ENCODE results near the gene DCC. TPM values are rescaled to one million over a fixed set of nuclear protein-coding genes. Genes with fewer than 3 reads are reported as not detected.

Gene DCC
- total RNA-seq, 1 experiment from 2014 or later = not detected

GRCh38 chr18:52518086-52518485 is 178.1 kb downstream of the DCC start:
- H3K27me3 ChIP-seq (ENCODE audit: insufficient read depth, low read depth) = no peaks in the 10 kb centered on the region
- H3K79me2 ChIP-seq (ENCODE audit: low read depth) = no peaks in the 10 kb centered on the region
- no peaks in the 10 kb centered on the region for H4K20me1 ChIP-seq (ENCODE audit: insufficient read depth)
- CTCF ChIA-PET = no interaction called here
- no peaks in the 10 kb centered on the region for H3K9me3 ChIP-seq (ENCODE audit: insufficient read depth, low read depth)
- no TSS peak for BruUV-seq (replicated peaks)
- H3K4me1 ChIP-seq (replicated peaks; ENCODE audit: insufficient read depth) = no peaks in the 10 kb centered on the region
- H3K4me3 ChIP-seq = no peak overlapping the region
- no peak overlapping the region for H3K4me2 ChIP-seq
- no peaks in the 10 kb centered on the region for H3F3A ChIP-seq (ENCODE audit: insufficient read depth, low read depth)
- intact Hi-C loops (cut with micrococcal nuclease; ENCODE audit: unreplicated experiment) = no loop called here
- no peak for DNase-seq
- no peak for TF ChIP-seq EZH2 (IDR thresholded peaks at IDR 0.05; ENCODE audit: low read depth)
- TF ChIP-seq CTCF (conservative IDR thresholded peaks at IDR 0.05) = no peak
- no peaks in the 10 kb centered on the region for H3K9me2 ChIP-seq (ENCODE audit: insufficient read depth)
- H2AFZ ChIP-seq = no peak overlapping the region
- H3K27ac ChIP-seq = no peak overlapping the region
- H3K36me3 ChIP-seq (ENCODE audit: low read depth) = no peaks in the 10 kb centered on the region
- POLR2A ChIA-PET (ENCODE audit: unreplicated experiment) = no interaction called here

DNA sequence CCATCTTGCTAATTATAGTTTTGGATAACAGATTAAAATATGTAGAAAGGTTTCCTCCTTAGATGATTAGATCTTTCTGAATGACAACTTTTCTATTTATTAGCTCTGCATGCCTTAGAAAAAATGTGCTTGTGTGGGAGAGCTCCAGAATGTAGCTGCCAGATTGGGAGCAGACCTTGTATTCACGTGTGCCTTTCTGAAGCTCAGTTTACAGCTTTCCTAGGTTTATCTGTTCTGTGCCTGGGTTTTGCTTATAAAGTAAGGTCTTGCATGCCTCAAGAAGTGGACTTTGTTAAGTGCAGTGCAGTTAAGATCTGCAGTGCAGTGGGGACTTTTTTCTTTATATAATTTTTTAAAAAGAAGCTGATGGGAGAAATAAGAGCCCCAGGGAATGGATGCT is 179.0 kb downstream of the DCC start:
- Histone ChIP-seq H3K9me2 (ENCODE audit: insufficient read depth) (no peaks in the 10 kb centered on the region), H3F3A (ENCODE audit: insufficient read depth, low read depth) (no peaks in the 10 kb centered on the region), H3K4me1 (replicated peaks; ENCODE audit: insufficient read depth) (no peaks in the 10 kb centered on the region), H3K4me2 (no peak overlapping the region), H4K20me1 (ENCODE audit: insufficient read depth) (no peaks in the 10 kb centered on the region), H3K79me2 (ENCODE audit: low read depth) (no peaks in the 10 kb centered on the region), H3K27ac (no peak overlapping the region), H2AFZ (no peak overlapping the region), H3K4me3 (no peak overlapping the region), H3K36me3 (ENCODE audit: low read depth) (no peaks in the 10 kb centered on the region), H3K9me3 (ENCODE audit: insufficient read depth, low read depth) (no peaks in the 10 kb centered on the region), H3K27me3 (ENCODE audit: insufficient read depth, low read depth) (no peaks in the 10 kb centered on the region)
- no TSS peak for BruUV-seq (replicated peaks)
- TF ChIP-seq EZH2 (IDR thresholded peaks at IDR 0.05; ENCODE audit: low read depth) (no peak), CTCF (conservative IDR thresholded peaks at IDR 0.05) (no peak)
- CTCF ChIA-PET = no interaction called here
- no peak for DNase-seq
- POLR2A ChIA-PET (ENCODE audit: unreplicated experiment) = no interaction called here
- intact Hi-C loops (cut with micrococcal nuclease; ENCODE audit: unreplicated experiment) = no loop called here

- no peak for TF ChIP-seq EZH2 (IDR thresholded peaks at IDR 0.05; ENCODE audit: low read depth)
- no peak for TF ChIP-seq CTCF (conservative IDR thresholded peaks at IDR 0.05)
- Histone ChIP-seq H2AFZ (no peak overlapping the region), H3K4me2 (no peak overlapping the region), H3K27me3 (ENCODE audit: insufficient read depth, low read depth) (no peaks in the 10 kb centered on the region), H3K4me1 (replicated peaks; ENCODE audit: insufficient read depth) (no peaks in the 10 kb centered on the region), H3K9me2 (ENCODE audit: insufficient read depth) (no peaks in the 10 kb centered on the region), H3K4me3 (no peak overlapping the region), H3K27ac (no peak overlapping the region), H3K9me3 (ENCODE audit: insufficient read depth, low read depth) (no peaks in the 10 kb centered on the region), H3K36me3 (ENCODE audit: low read depth) (no peaks in the 10 kb centered on the region), H3F3A (ENCODE audit: insufficient read depth, low read depth) (no peaks in the 10 kb centered on the region), H4K20me1 (ENCODE audit: insufficient read depth) (no peaks in the 10 kb centered on the region), H3K79me2 (ENCODE audit: low read depth) (no peaks in the 10 kb centered on the region)
- POLR2A ChIA-PET (ENCODE audit: unreplicated experiment) = interaction anchor here (0.5 kb wide), 1 partner anchor 97 kb away, joined by 5 read pairs; no protein-coding TSS in a partner anchor
- CTCF ChIA-PET = no interaction called here
- no TSS peak for BruUV-seq (replicated peaks)
- intact Hi-C loops (cut with micrococcal nuclease; ENCODE audit: unreplicated experiment) = no loop called here
- DNase-seq = no peak
These were observed 183.6 kb downstream of the DCC start for GRCh38 chr18:52523566-52523965.

All from PC-9 (cell line).